IPS-18c (cell line): ENCODE data around the gene GSTA4.
"Not testable (repeated sequence)": the region's sequence is repeated elsewhere in the genome, so short reads cannot be mapped to it uniquely, and the experiment has no call there.

Experiments used
- H3K4me3 ChIP-seq: 2 replicates; pipeline ENCODE4 v1.7.0; 2013; ENCODE audit warnings: low read depth, mild to moderate bottlenecking, low read length, moderate library complexity; ENCODE audit not compliant: insufficient read depth
- H3K9me3 ChIP-seq: one replicate; pipeline ENCODE4 v1.6.1; 2013; ENCODE audit warnings: mild to moderate bottlenecking, low read length, moderate library complexity; ENCODE audit not compliant: control insufficient read depth, insufficient read depth

Gene GSTA4

GRCh38 chr6:52995089-52995912 lies at the start of gene GSTA4:
GSTA4 (minus strand) TSS chr6:52995284; CDS start chr6:52994243, 1,041 bp downstream.
- not testable (repeated sequence) for H3K9me3 ChIP-seq

GRCh38 chr6:53044572-53044971 lies 49.5 kb upstream of the GSTA4 start:
- Histone ChIP-seq H3K9me3 (no peaks in the 10 kb centered on the region), H3K4me3 (no peak overlapping the region)

More at GRCh38 chr6:52995089-52995912, at the start of gene GSTA4:
- peak within 1 kb of the TSS; percentile 84 for H3K4me3 ChIP-seq

GRCh38 chr6:53044071-53044470 lies 49.0 kb upstream of the GSTA4 start:
- no peaks in the 10 kb centered on the region for H3K9me3 ChIP-seq
- no peak overlapping the region for H3K4me3 ChIP-seq

GRCh38 chr6:53043581-53043980 lies 48.5 kb upstream of the GSTA4 start:
- no peaks in the 10 kb centered on the region for H3K9me3 ChIP-seq
- H3K4me3 ChIP-seq: no peak overlapping the region

- no peak overlapping the region for H3K4me3 ChIP-seq
- H3K9me3 ChIP-seq: no peaks in the 10 kb centered on the region
Measured at GRCh38 chr6:53042112-53042511, 47.0 kb upstream of the GSTA4 start.

GRCh38 chr6:53041356-53041755 lies 46.3 kb upstream of the GSTA4 start:
- no peak overlapping the region for H3K4me3 ChIP-seq
- no peaks in the 10 kb centered on the region for H3K9me3 ChIP-seq

GRCh38 chr6:53038596-53038995 lies 43.5 kb upstream of the GSTA4 start:
- H3K4me3 ChIP-seq: no peak overlapping the region

GRCh38 chr6:53038141-53038540 lies 43.1 kb upstream of the GSTA4 start:
- H3K4me3 ChIP-seq: no peak overlapping the region
- H3K9me3 ChIP-seq: no peaks in the 10 kb centered on the region

More at GRCh38 chr6:53038596-53038995, 43.5 kb upstream of the GSTA4 start:
- no peaks in the 10 kb centered on the region for H3K9me3 ChIP-seq

GRCh38 chr6:53035549-53036213 lies 40.6 kb upstream of the GSTA4 start:
- no peak overlapping the region for H3K4me3 ChIP-seq
- H3K9me3 ChIP-seq: no peaks in the 10 kb centered on the region

GRCh38 chr6:53033764-53034163 lies 38.7 kb upstream of the GSTA4 start:
- Histone ChIP-seq H3K4me3 (no peak overlapping the region), H3K9me3 (no peaks in the 10 kb centered on the region)

GRCh38 chr6:53032849-53033248 lies 37.8 kb upstream of the GSTA4 start:
- Histone ChIP-seq H3K4me3 (no peak overlapping the region), H3K9me3 (no peaks in the 10 kb centered on the region)

GRCh38 chr6:53031281-53031680 lies 36.2 kb upstream of the GSTA4 start:
- H3K4me3 ChIP-seq: no peak overlapping the region

GRCh38 chr6:53029761-53030160 lies 34.7 kb upstream of the GSTA4 start:
- H3K9me3 ChIP-seq: no peaks in the 10 kb centered on the region
- H3K4me3 ChIP-seq: no peak overlapping the region

More at GRCh38 chr6:53031281-53031680, 36.2 kb upstream of the GSTA4 start:
- H3K9me3 ChIP-seq: no peaks in the 10 kb centered on the region

- Histone ChIP-seq H3K4me3 (no peak overlapping the region), H3K9me3 (no peaks in the 10 kb centered on the region)
Measured at GRCh38 chr6:53029257-53029656, 34.2 kb upstream of the GSTA4 start.

- H3K9me3 ChIP-seq: no peaks in the 10 kb centered on the region
- no peak overlapping the region for H3K4me3 ChIP-seq
Measured at GRCh38 chr6:53028467-53028866, 33.4 kb upstream of the GSTA4 start.

- Histone ChIP-seq H3K9me3 (no peaks in the 10 kb centered on the region), H3K4me3 (no peak overlapping the region)
Measured at GRCh38 chr6:53027131-53027718, 32.1 kb upstream of the GSTA4 start.

- H3K9me3 ChIP-seq: no peaks in the 10 kb centered on the region
- H3K4me3 ChIP-seq: no peak overlapping the region
Measured at GRCh38 chr6:53026526-53026925, 31.4 kb upstream of the GSTA4 start.

GRCh38 chr6:53023323-53023722 lies 28.2 kb upstream of the GSTA4 start:
- Histone ChIP-seq H3K4me3 (no peak overlapping the region), H3K9me3 (no peaks in the 10 kb centered on the region)
